IgD-negative memory B cell (primary cell): ENCODE data around the gene TCF4. TPM values are rescaled to one million over a fixed set of nuclear protein-coding genes. Genes with fewer than 3 reads are reported as not detected.
A peak's percentile ranks its signal among the peaks of the same experiment; 100 is the strongest.

Source experiments
- H3K27ac Mint-ChIP-seq, 3 donors: one replicate each; pipeline ENCODE4 v1.8.0; 2020 to 2022; ENCODE audit warnings: mild to moderate bottlenecking in 3 of 3, mixed read lengths in 3 of 3, moderate library complexity in 1 of 3
- H3K27me3 Mint-ChIP-seq: one replicate; pipeline ENCODE4 v1.8.0; 2021; ENCODE audit warnings: mixed read lengths
- H3K36me3 Mint-ChIP-seq: one replicate; pipeline ENCODE4 v1.8.0; 2020; ENCODE audit warnings: mild to moderate bottlenecking, mixed read lengths
- H3K4me1 Mint-ChIP-seq, 3 donors: one replicate each; pipeline ENCODE4 v1.8.0; 2020 to 2022; ENCODE audit warnings: mixed read lengths in 3 of 3, mild to moderate bottlenecking in 1 of 3
- H3K4me3 Mint-ChIP-seq, 4 donors: one replicate each; pipeline ENCODE4 v1.8.0; 2020 to 2022; ENCODE audit warnings: mild to moderate bottlenecking in 4 of 4, mixed read lengths in 4 of 4, moderate library complexity in 3 of 4
- H3K9me3 Mint-ChIP-seq, 3 donors: one replicate each; pipeline ENCODE4 v1.8.0; 2020 to 2021; ENCODE audit warnings: mixed read lengths in 3 of 3, mild to moderate bottlenecking in 1 of 3
- polyA plus RNA-seq: library from polyadenylated mRNA; unstranded; fragments of 300-500 nt; fragmentation: Illumina TruSeq; gene quantifications from one replicate; pipeline ENCODE4 v1.2.3, GENCODE V29; 2021

The TCF4 gene
- polyA plus RNA-seq, 1 donor from 2014 or later, result 256 TPM

DNA sequence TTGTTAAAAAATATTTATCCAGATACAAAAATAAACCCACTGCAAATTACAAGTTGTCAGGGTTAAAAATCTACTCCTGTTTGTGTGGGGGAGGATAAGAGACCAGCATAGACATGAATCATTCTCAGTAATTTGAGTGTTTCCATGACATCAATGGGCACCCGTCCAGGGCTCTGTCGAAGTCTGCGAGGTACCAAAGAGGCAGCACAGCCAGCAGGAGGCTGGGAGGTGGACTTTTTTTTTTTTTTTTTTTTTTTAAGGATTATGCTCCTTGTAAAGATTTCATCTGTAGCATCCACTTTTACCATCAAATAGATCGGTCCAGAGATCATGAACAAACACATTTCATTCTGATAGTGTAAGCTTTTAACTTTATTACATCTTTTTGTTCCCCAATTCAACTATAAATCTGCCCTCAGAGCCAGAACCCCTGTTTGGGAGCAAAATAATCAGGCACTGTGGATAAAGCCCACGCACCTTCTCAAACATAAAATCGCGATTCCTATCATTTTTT lies 182.0 kb downstream of the TCF4 start:
- peaks cover 2 to 22% (median 4%) of the 10 kb centered on the region in 3 donors for H3K4me1 Mint-ChIP-seq
- H3K27ac Mint-ChIP-seq, result peak overlapping the region in 1 of 3 donors; percentile 45
- H3K27me3 Mint-ChIP-seq, result peaks cover 10% of the 10 kb centered on the region
- H3K36me3 Mint-ChIP-seq, result no peaks in the 10 kb centered on the region
- no peak overlapping the region for H3K4me3 Mint-ChIP-seq
- H3K9me3 Mint-ChIP-seq, result no peaks in the 10 kb centered on the region

GRCh38 chr18:55405475-55405874 lies 182.5 kb downstream of the TCF4 start:
- Mint-ChIP-seq H3K27me3 (peaks cover 10% of the 10 kb centered on the region), H3K9me3 (no peaks in the 10 kb centered on the region), H3K36me3 (no peaks in the 10 kb centered on the region), H3K4me1 (peaks cover 2 to 22% (median 4%) of the 10 kb centered on the region in 3 donors), H3K27ac (peak overlapping the region in 2 of 3 donors; percentile 45 to 60), H3K4me3 (peak overlapping the region in 1 of 4 donors; percentile 37)

GRCh38 chr18:55404832-55405465 lies 183.0 kb downstream of the TCF4 start:
- peak overlapping the region; percentile 6 to 37 (median 20) for H3K4me3 Mint-ChIP-seq
- H3K4me1 Mint-ChIP-seq, result peaks cover 2 to 22% (median 4%) of the 10 kb centered on the region in 3 donors

DNA sequence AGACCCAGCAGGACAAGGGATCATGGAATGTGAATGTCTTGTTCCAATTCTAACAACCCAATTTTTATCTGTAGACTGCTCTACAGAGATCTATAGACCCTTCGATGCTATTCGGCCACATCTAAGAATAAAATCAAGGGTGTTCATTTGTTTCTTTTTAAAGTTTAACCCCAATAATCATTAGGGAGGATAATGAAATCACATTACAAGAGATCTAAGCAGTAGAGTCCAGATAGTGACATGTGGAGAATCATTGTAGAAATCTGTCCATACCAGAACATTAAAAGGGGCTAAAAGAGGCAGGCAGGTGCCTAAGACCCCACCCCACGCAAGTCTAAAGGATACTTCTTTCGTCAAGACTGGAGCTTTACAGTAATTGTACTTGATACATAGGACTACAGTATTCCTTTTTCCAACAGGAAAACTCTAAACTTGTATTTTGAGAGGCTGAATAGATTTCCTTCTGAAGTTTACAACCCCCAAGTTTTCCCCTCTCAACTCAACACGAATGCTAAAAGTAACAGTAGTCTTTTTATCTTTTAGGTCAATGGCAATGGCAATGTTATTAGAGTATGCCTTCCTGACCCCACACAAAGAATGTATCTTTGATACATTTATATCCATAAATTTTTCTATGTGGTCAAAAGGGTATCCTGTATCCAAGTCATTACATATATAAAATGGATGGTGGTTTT lies 183.7 kb downstream of the TCF4 start:
- Mint-ChIP-seq H3K4me1 (peaks cover 2 to 22% (median 4%) of the 10 kb centered on the region in 3 donors), H3K27ac (no peak overlapping the region), H3K27me3 (peaks cover 10% of the 10 kb centered on the region), H3K4me3 (peak overlapping the region in 2 of 4 donors; percentile 9 to 37), H3K36me3 (no peaks in the 10 kb centered on the region), H3K9me3 (no peaks in the 10 kb centered on the region)

More at GRCh38 chr18:55404832-55405465, 183.0 kb downstream of the TCF4 start:
- H3K27me3 Mint-ChIP-seq, result peaks cover 10% of the 10 kb centered on the region
- no peaks in the 10 kb centered on the region for H3K9me3 Mint-ChIP-seq
- H3K27ac Mint-ChIP-seq, result peak overlapping the region in 2 of 3 donors; percentile 45 to 60
- H3K36me3 Mint-ChIP-seq, result no peaks in the 10 kb centered on the region

GRCh38 chr18:55403421-55403949 lies 184.5 kb downstream of the TCF4 start:
- no peaks in the 10 kb centered on the region for H3K9me3 Mint-ChIP-seq
- no peaks in the 10 kb centered on the region for H3K36me3 Mint-ChIP-seq
- no peak overlapping the region for H3K27ac Mint-ChIP-seq
- H3K27me3 Mint-ChIP-seq, result peaks cover 10% of the 10 kb centered on the region
- no peak overlapping the region for H3K4me3 Mint-ChIP-seq
- H3K4me1 Mint-ChIP-seq, result peaks cover 2 to 22% (median 4%) of the 10 kb centered on the region in 3 donors

- H3K27ac Mint-ChIP-seq, result no peak overlapping the region
- no peaks in the 10 kb centered on the region for H3K9me3 Mint-ChIP-seq
- no peaks in the 10 kb centered on the region for H3K36me3 Mint-ChIP-seq
- H3K4me3 Mint-ChIP-seq, result peak overlapping the region in 1 of 4 donors; percentile 56
- peaks cover 10% of the 10 kb centered on the region for H3K27me3 Mint-ChIP-seq
- peaks cover 2 to 22% (median 4%) of the 10 kb centered on the region in 3 donors for H3K4me1 Mint-ChIP-seq
Measured at GRCh38 chr18:55402731-55403405, 185.1 kb downstream of the TCF4 start.

DNA sequence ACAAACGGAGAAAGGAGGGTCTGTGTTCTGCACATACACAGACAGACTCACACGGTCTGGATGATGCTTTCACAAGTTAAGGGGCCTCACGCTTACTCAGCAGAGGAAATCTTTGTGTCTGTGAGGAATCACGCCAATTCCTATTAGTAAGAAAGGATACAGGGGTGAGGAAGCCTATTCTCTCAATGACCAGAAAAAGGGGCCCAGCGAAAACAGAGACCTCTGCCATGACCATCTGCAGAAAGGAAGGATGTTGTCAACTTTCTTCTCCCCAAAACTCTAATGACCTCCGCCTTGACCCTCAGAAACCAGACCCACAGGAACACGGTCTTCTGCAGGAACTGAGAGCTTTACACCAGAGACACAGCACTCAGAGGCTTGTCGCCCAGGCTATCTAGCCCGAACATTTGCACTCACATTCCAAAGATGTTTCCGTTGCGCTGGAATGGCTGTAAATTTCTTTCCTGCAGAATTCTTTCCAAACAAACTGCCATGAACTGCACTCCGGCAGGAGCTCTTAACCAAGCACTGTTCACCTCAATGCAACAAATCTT lies 186.3 kb downstream of the TCF4 start:
- H3K4me3 Mint-ChIP-seq, result no peak overlapping the region
- peaks cover 2 to 22% (median 4%) of the 10 kb centered on the region in 3 donors for H3K4me1 Mint-ChIP-seq
- H3K27me3 Mint-ChIP-seq, result peaks cover 10% of the 10 kb centered on the region
- H3K36me3 Mint-ChIP-seq, result no peaks in the 10 kb centered on the region
- H3K9me3 Mint-ChIP-seq, result no peaks in the 10 kb centered on the region
- H3K27ac Mint-ChIP-seq, result no peak overlapping the region

DNA sequence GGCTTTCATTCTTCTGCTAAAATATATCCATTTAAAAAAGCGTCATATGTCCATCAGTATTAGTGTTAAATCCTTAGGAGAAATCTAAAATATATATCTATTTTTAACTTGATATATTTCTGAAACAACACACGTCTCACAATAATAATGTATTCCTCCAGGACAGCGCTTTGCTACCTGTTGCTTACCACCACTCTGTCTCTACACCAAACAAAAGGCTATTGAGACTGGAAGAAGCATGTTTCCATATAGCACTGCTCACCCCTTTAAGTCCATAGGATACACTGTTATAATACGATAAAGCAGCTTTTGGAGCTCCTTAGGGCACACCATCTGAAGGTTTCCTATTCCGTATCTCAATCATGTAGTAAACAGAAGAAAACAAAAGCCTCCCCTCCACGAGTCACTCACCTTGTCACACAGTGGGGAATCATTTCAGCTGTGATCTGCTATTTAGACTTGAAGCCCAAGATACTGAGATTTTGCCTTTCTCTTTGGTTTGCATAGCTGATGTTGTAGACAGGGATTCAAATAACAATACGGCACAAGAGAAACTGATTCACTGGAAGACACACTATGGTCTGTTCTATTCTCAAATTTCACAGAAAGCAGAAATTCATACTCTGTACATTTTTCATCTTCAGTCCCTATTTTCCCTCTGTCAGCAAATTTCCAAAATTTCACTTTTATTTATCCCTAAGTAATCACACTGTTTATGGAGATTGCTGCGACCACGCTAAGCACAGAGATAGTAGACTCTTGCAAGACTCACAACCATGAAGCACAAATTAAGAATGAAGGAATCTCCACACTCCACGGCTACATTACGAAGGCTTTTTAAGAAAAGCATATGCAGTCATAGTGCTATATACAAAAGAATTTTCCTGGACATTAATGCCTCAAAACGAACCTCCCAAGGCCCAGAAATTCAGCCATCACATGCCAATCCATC lies 187.1 kb downstream of the TCF4 start:
- no peak overlapping the region for H3K27ac Mint-ChIP-seq
- H3K4me1 Mint-ChIP-seq, result peaks cover 2 to 22% (median 4%) of the 10 kb centered on the region in 3 donors
- H3K36me3 Mint-ChIP-seq, result no peaks in the 10 kb centered on the region
- H3K4me3 Mint-ChIP-seq, result no peak overlapping the region
- H3K9me3 Mint-ChIP-seq, result no peaks in the 10 kb centered on the region
- peaks cover 10% of the 10 kb centered on the region for H3K27me3 Mint-ChIP-seq

DNA sequence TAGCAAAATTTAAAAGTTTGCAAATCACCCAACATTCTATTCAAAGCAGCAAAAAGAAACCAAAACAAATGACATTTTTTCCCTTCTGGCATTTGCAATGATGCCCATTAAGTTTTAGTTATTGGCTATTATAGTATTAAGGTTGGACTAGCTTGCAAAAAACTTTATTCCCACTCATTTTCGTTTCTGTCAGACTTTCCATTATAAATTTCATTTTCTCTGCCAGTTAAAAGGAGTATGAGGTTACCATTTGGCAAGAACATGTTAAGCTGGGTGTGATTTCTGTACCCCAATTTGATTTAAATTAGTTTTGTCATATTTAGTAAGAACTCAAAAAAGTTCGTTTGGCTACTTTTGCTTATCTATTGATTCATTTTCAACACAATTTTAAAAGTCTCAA lies 187.9 kb downstream of the TCF4 start:
- no peak overlapping the region for H3K4me3 Mint-ChIP-seq
- H3K4me1 Mint-ChIP-seq, result peaks cover 2 to 18% (median 4%) of the 10 kb centered on the region in 3 donors
- H3K27me3 Mint-ChIP-seq, result peaks cover 8% of the 10 kb centered on the region
- H3K27ac Mint-ChIP-seq, result no peak overlapping the region
- no peaks in the 10 kb centered on the region for H3K36me3 Mint-ChIP-seq
- H3K9me3 Mint-ChIP-seq, result no peaks in the 10 kb centered on the region

- Mint-ChIP-seq H3K4me3 (no peak overlapping the region), H3K9me3 (no peaks in the 10 kb centered on the region), H3K27me3 (peaks cover 6% of the 10 kb centered on the region), H3K4me1 (peaks cover 0 to 10% (median 0%) of the 10 kb centered on the region in 3 donors), H3K36me3 (no peaks in the 10 kb centered on the region), H3K27ac (no peak overlapping the region)
Measured at GRCh38 chr18:55398858-55399257, 189.1 kb downstream of the TCF4 start.

GRCh38 chr18:55396979-55397378 lies 191.0 kb downstream of the TCF4 start:
- no peaks in the 10 kb centered on the region for H3K27me3 Mint-ChIP-seq
- peaks cover 0 to 1% (median 0%) of the 10 kb centered on the region in 3 donors for H3K4me1 Mint-ChIP-seq
- no peaks in the 10 kb centered on the region for H3K9me3 Mint-ChIP-seq
- no peak overlapping the region for H3K27ac Mint-ChIP-seq
- H3K4me3 Mint-ChIP-seq, result no peak overlapping the region
- H3K36me3 Mint-ChIP-seq, result no peaks in the 10 kb centered on the region

DNA sequence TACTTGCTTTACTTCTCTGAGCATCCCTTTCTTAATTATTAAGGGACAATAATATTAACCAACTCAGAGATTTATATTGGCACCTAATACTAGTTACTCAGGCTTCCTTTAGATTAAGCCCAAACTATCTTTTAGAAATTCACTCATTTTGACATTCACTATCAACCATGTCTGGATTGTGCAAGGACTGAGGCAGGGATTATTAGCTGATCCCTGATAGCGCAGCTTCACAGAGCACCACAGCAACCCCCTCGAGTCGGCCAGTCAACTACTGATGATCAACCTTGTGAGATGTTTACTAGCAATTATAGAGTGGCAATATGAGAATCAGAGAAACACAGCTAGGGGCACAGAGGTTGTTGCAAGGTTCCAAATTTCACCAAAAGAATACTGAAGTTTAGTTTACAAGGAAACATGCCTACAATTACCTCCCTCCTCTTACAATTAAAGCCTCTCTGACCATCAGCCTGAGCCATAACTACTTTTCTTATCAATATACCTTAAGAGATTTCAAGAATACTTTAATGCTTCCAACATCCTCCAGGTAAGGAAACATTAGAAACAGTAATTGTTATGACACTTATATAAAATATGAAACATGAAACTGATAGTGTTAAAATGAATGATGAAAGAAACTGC lies 191.6 kb downstream of the TCF4 start:
- Mint-ChIP-seq H3K27me3 (no peaks in the 10 kb centered on the region), H3K36me3 (no peaks in the 10 kb centered on the region), H3K4me3 (no peak overlapping the region), H3K9me3 (no peaks in the 10 kb centered on the region), H3K27ac (no peak overlapping the region), H3K4me1 (peaks cover 0 to 1% (median 0%) of the 10 kb centered on the region in 3 donors)

DNA sequence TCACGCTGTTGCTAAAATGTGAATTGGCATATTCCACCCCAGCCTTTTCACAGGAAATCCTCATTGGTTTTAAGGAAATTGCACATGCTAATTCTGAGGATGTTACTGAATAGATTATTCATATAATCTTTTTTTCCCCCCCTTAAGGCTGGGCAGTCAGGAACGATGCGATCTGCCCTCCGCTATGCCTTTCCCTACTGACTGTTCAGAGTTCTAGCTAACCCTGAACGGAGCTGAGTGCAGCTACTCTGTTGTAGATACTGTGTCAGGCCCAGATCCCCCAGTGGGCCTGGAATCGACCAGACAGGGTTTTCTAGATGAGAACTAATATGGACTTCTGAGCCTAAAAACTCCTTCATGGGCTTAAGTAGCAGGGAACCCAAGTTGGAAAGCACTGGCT lies 192.2 kb downstream of the TCF4 start:
- Mint-ChIP-seq H3K9me3 (no peaks in the 10 kb centered on the region), H3K27me3 (no peaks in the 10 kb centered on the region), H3K4me1 (peaks cover 0 to 1% (median 0%) of the 10 kb centered on the region in 3 donors), H3K4me3 (no peak overlapping the region), H3K27ac (no peak overlapping the region), H3K36me3 (no peaks in the 10 kb centered on the region)
